Duodenal mucosa (tissue), 2 donors: ENCODE data around the gene JAK1.
"Not testable (repeated sequence)": the region's sequence is repeated elsewhere in the genome, so short reads cannot be mapped to it uniquely, and the experiment has no call there.

Experiments used
- H3K27ac ChIP-seq: one replicate; pipeline ENCODE4 v1.7.0; 2013; ENCODE audit warnings: low read depth, low read length
- H3K27me3 ChIP-seq, 2 donors: one replicate each; pipeline ENCODE4 v1.7.0; 2013; ENCODE audit warnings: low read length in 2 of 2, control low read depth in 1 of 2; ENCODE audit not compliant: insufficient read depth in 2 of 2, control insufficient read depth in 1 of 2
- H3K36me3 ChIP-seq, 2 donors: one replicate each; pipeline ENCODE4 v1.7.0; 2013; ENCODE audit warnings: low read length in 2 of 2, control low read depth in 1 of 2; ENCODE audit not compliant: insufficient read depth in 2 of 2, control insufficient read depth in 1 of 2
- H3K4me1 ChIP-seq, 2 donors: one replicate each; pipeline ENCODE4 v1.7.0; 2013; ENCODE audit warnings: low read length in 2 of 2, control low read depth in 1 of 2; ENCODE audit not compliant: insufficient read depth in 2 of 2, control insufficient read depth in 1 of 2
- H3K4me3 ChIP-seq, 2 donors: one replicate each; pipeline ENCODE4 v1.7.0; 2013; ENCODE audit warnings: low read length in 2 of 2, low read depth in 1 of 2
- H3K9ac ChIP-seq, 2 donors: one replicate each; pipeline ENCODE4 v1.7.0; 2013; ENCODE audit warnings: low read length in 2 of 2, low read depth in 1 of 2
- H3K9me3 ChIP-seq, 2 donors: one replicate each; pipeline ENCODE4 v1.7.0; 2013; ENCODE audit warnings: low read length in 2 of 2, control low read depth in 1 of 2; ENCODE audit not compliant: control insufficient read depth in 1 of 2

JAK1 gene

DNA sequence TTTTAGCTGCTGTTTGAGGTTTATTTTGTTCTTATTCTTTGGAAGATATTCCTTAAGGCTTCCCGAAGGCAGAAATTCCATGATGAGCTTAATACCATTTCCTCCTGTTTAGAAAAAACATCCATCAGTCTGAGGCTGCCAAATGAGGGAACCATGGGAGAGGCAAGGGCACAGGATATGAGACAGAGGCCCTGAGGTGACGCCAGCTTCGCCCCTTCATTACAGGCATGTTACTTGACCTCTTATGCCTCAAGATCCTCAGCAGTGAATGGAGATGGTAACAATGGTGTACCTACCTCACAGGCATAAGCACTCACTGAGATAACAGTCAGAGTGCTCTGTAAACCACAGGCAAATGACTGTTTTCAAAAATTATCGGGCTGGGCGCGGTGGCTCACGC is 127.9 kb downstream of the JAK1 start:
- H3K9ac ChIP-seq = no peak overlapping the region
- H3K27me3 ChIP-seq = no peaks in the 10 kb centered on the region
- H3K9me3 ChIP-seq = no peaks in the 10 kb centered on the region
- no peak overlapping the region for H3K27ac ChIP-seq
- peaks cover 53 to 76% of the 10 kb centered on the region in 2 donors for H3K36me3 ChIP-seq
- H3K4me3 ChIP-seq = no peak overlapping the region
- no peaks in the 10 kb centered on the region for H3K4me1 ChIP-seq

- no peak overlapping the region for H3K9ac ChIP-seq
- H3K27ac ChIP-seq = no peak overlapping the region
- no peaks in the 10 kb centered on the region for H3K4me1 ChIP-seq
- H3K4me3 ChIP-seq = no peak overlapping the region
- no peaks in the 10 kb centered on the region for H3K9me3 ChIP-seq
- no peaks in the 10 kb centered on the region for H3K27me3 ChIP-seq
- H3K36me3 ChIP-seq = peaks cover 53 to 91% of the 10 kb centered on the region in 2 donors
These were observed 129.5 kb downstream of the JAK1 start for GRCh38 chr1:64836802-64837201.

- no peak overlapping the region for H3K27ac ChIP-seq
- no peaks in the 10 kb centered on the region for H3K9me3 ChIP-seq
- no peaks in the 10 kb centered on the region for H3K27me3 ChIP-seq
- peaks cover 48 to 92% of the 10 kb centered on the region in 2 donors for H3K36me3 ChIP-seq
- no peaks in the 10 kb centered on the region for H3K4me1 ChIP-seq
- no peak overlapping the region for H3K9ac ChIP-seq
- H3K4me3 ChIP-seq = no peak overlapping the region
These were observed 131.6 kb downstream of the JAK1 start for GRCh38 chr1:64834734-64835133.

- Histone ChIP-seq H3K27me3 (no peaks in the 10 kb centered on the region), H3K9ac (no peak overlapping the region), H3K9me3 (no peaks in the 10 kb centered on the region), H3K4me3 (no peak overlapping the region), H3K4me1 (peaks cover 13 to 15% of the 10 kb centered on the region in 2 donors), H3K36me3 (peaks cover 15 to 55% of the 10 kb centered on the region in 2 donors), H3K27ac (no peak overlapping the region)
These were observed 136.2 kb downstream of the JAK1 start for GRCh38 chr1:64830030-64830651.

DNA sequence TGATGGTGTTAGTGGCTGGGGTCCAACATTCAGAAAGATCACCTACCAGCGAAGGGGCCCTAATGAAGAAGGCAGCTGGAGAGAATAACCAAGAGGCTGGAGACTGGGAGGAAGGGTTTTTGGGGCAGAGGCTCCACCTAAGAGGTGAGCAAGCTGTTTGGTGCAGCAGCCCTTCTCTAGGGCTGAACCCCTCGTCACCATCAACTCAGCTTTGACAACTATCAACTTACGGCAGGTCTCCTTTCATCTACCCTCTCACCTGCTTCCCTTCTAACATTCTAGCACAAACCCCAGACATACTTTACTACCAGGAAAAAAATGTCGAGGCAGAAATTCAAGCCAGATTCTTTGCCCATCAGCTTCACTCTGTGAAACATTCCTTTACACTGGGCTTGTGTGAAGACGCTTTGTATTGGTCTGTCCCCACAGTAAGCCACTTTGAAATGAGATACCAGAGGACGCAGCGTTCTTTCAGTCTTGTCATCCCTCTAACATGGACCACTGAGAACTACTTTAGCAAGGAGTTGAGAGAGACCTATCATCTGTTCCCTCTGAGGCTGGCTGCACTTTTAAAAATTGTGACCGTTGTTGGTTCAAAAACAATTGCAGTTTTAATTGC is 136.8 kb downstream of the JAK1 start:
- Histone ChIP-seq H3K4me1 (peaks cover 13 to 15% of the 10 kb centered on the region in 2 donors), H3K27me3 (no peaks in the 10 kb centered on the region), H3K36me3 (peaks cover 15 to 49% of the 10 kb centered on the region in 2 donors), H3K4me3 (no peak overlapping the region), H3K9ac (no peak overlapping the region), H3K27ac (no peak overlapping the region), H3K9me3 (no peaks in the 10 kb centered on the region)

DNA sequence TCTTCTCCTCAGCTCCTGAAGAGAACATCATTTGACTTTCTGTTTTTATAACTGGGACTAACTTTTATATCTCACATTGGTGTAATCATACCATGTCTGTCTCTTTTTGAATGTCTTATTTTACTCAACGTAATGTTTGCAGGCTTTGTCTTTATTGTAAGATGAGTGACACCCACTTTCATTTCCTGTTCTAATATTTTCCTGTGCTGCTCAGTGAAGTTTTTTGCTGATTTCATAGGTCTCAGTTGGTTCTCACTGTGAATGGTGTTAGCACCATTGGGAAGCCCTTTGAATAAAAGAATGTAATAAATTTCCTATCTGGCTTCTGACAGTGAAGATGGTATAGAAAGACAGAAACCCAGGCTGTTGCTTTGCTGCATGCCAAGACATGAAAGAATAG is 137.5 kb downstream of the JAK1 start:
- Histone ChIP-seq H3K27me3 (no peaks in the 10 kb centered on the region), H3K27ac (no peak overlapping the region), H3K9me3 (no peaks in the 10 kb centered on the region), H3K36me3 (peaks cover 10 to 44% of the 10 kb centered on the region in 2 donors), H3K4me1 (peaks cover 13 to 15% of the 10 kb centered on the region in 2 donors), H3K4me3 (no peak overlapping the region), H3K9ac (no peak overlapping the region)

- Histone ChIP-seq H3K36me3 (peaks cover 4 to 27% of the 10 kb centered on the region in 2 donors), H3K27ac (no peak overlapping the region), H3K9ac (no peak overlapping the region), H3K27me3 (no peaks in the 10 kb centered on the region), H3K9me3 (no peaks in the 10 kb centered on the region), H3K4me1 (peaks cover 13 to 15% of the 10 kb centered on the region in 2 donors), H3K4me3 (peak overlapping the region in 1 of 2 donors; percentile 22)
These were observed 139.4 kb downstream of the JAK1 start for GRCh38 chr1:64826991-64827390.

- no peaks in the 10 kb centered on the region for H3K27me3 ChIP-seq
- peaks cover 13 to 15% of the 10 kb centered on the region in 2 donors for H3K4me1 ChIP-seq
- H3K9ac ChIP-seq = no peak overlapping the region
- H3K9me3 ChIP-seq = no peaks in the 10 kb centered on the region
- H3K36me3 ChIP-seq = peaks cover 0 to 2% of the 10 kb centered on the region in 2 donors
- H3K4me3 ChIP-seq = no peak overlapping the region
- H3K27ac ChIP-seq = no peak overlapping the region
These were observed 142.5 kb downstream of the JAK1 start for GRCh38 chr1:64823691-64824476.

- Histone ChIP-seq H3K36me3 (peaks cover 0 to 2% of the 10 kb centered on the region in 2 donors), H3K4me3 (no peak overlapping the region), H3K9ac (no peak overlapping the region), H3K27me3 (no peaks in the 10 kb centered on the region), H3K4me1 (peaks cover 11 to 13% of the 10 kb centered on the region in 2 donors), H3K27ac (no peak overlapping the region), H3K9me3 (no peaks in the 10 kb centered on the region)
These were observed 143.7 kb downstream of the JAK1 start for GRCh38 chr1:64822621-64823020.

DNA sequence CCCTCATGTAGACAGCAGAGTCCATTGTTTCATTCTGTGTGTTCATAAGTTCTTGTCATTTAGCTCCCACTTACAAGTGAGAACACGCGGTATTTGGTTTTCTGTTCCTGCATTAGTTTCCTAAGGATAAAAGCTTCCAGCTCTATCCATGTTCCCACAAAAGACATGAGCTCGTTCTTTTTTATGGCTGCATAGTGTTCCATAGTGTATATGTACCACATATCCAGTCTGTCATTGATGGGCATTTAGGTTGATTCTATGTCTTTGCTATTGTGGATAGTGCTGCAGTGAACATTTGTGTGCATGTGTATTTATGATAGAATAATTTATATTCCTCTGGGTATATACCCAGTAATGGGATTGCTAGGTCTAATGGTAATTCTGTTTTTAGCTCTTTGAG is 145.8 kb downstream of the JAK1 start:
- H3K4me1 ChIP-seq = not testable (repeated sequence)

More for the DNA sequence above, 145.8 kb downstream of the JAK1 start:
- not testable (repeated sequence) for H3K4me3 ChIP-seq, H3K9ac ChIP-seq, H3K36me3 ChIP-seq, H3K27me3 ChIP-seq, H3K9me3 ChIP-seq, H3K27ac ChIP-seq
